OCI-LY1 (cell line): ENCODE measurements around the gene UBR4.

ENCODE experiments used
- EZH2 ChIP-seq: fragments of 200-600 bp; sonication (generic), shearing (Covaris generic); IDR thresholded peaks from 2 replicates; pipeline ENCODE4 v1.8.0; 2017; ENCODE audit warnings: borderline replicate concordance, mixed run types, mild to moderate bottlenecking, antibody characterized with exemption, low read length, moderate library complexity, mixed read lengths
- TF ChIP-seq, protein P1 (sequence below): fragments of 200-600 bp; sonication (generic), shearing (Covaris generic); IDR thresholded peaks from 2 replicates; pipeline ENCODE4 v1.5.1; 2017; ENCODE audit warnings: mild to moderate bottlenecking, antibody characterized with exemption, low read length, moderate library complexity, mixed read lengths

DNA sequence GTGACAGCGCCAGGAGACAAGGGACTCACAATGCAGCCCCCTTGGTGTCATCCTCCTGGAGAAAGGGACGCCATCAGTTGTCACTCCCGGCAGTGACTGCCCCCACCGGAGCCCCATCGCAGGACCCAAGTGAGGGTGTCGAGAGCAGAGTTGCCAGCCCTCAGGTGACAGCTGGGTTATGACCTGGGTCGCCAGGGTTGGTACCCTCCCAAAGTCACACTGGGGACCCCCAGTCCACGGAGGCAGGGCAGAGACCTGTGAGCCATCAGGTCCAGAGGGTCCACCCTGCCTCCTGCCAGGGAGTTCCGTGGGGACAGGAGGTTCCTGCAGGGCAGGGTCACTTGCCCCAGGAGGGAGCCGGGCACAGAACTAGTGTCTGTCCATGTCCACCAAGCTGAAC, 175.3 kb downstream of the UBR4 start:
- TF ChIP-seq, protein P1, sequence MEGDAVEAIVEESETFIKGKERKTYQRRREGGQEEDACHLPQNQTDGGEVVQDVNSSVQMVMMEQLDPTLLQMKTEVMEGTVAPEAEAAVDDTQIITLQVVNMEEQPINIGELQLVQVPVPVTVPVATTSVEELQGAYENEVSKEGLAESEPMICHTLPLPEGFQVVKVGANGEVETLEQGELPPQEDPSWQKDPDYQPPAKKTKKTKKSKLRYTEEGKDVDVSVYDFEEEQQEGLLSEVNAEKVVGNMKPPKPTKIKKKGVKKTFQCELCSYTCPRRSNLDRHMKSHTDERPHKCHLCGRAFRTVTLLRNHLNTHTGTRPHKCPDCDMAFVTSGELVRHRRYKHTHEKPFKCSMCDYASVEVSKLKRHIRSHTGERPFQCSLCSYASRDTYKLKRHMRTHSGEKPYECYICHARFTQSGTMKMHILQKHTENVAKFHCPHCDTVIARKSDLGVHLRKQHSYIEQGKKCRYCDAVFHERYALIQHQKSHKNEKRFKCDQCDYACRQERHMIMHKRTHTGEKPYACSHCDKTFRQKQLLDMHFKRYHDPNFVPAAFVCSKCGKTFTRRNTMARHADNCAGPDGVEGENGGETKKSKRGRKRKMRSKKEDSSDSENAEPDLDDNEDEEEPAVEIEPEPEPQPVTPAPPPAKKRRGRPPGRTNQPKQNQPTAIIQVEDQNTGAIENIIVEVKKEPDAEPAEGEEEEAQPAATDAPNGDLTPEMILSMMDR = no peak
- no peak for TF ChIP-seq EZH2
